OCI-LY1 (cell line): ENCODE results near the gene TUBGCP2.

ENCODE experiments used
- EZH2 ChIP-seq: fragments of 200-600 bp; sonication (generic), shearing (Covaris generic); IDR thresholded peaks from 2 replicates; pipeline ENCODE4 v1.8.0; 2017; ENCODE audit warnings: borderline replicate concordance, mixed run types, mild to moderate bottlenecking, antibody characterized with exemption, low read length, moderate library complexity, mixed read lengths
- TF ChIP-seq, protein P1 (sequence below): fragments of 200-600 bp; sonication (generic), shearing (Covaris generic); IDR thresholded peaks from 2 replicates; pipeline ENCODE4 v1.5.1; 2017; ENCODE audit warnings: mild to moderate bottlenecking, antibody characterized with exemption, low read length, moderate library complexity, mixed read lengths

DNA sequence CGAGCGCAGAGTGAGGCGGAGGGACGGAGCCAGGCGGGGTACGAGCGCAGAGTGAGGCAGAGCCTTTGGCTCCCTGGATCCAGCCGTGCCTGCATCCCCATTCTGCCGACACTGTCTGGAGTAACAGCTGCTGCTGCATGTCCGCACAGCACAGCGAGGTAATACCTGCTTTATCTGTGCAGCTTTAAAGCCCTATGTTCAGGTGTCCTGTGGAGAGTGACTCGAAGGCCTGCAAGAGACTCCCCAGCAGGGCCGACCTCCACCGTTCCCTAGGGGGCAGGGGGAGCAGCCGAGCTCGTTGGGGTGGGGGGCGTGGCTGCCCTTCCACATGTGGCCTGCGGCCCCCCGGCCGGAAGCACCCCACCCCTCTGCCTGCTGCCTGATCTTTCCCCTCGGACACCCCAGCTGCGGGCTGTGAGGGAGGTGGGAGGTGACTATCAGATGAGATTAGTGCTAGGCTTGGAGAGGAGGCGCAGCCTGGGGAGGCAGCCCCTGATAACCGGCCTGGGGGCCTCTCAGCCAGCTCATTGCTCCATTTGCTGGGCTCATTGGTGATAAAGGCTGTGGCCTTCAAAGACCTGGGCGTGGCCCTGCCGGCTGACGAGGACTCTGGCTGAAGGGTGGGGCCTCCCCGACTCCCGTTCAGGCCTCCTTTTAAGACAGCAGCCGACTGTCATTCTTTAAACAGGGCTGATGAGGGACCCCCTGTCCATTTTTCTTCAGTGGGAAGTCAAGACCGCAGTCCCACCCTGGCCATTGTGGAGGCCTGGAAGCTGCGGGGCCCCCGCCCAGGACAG lies 63.0 kb downstream of the TUBGCP2 start:
- TF ChIP-seq, protein P1, sequence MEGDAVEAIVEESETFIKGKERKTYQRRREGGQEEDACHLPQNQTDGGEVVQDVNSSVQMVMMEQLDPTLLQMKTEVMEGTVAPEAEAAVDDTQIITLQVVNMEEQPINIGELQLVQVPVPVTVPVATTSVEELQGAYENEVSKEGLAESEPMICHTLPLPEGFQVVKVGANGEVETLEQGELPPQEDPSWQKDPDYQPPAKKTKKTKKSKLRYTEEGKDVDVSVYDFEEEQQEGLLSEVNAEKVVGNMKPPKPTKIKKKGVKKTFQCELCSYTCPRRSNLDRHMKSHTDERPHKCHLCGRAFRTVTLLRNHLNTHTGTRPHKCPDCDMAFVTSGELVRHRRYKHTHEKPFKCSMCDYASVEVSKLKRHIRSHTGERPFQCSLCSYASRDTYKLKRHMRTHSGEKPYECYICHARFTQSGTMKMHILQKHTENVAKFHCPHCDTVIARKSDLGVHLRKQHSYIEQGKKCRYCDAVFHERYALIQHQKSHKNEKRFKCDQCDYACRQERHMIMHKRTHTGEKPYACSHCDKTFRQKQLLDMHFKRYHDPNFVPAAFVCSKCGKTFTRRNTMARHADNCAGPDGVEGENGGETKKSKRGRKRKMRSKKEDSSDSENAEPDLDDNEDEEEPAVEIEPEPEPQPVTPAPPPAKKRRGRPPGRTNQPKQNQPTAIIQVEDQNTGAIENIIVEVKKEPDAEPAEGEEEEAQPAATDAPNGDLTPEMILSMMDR = no peak
- TF ChIP-seq EZH2 = no peak
